ENCODE results near the gene FAM83E.

FAM83E gene

GRCh38 chr19:48568345-48568886, 46.5 kb downstream of the FAM83E start:
- H3K27me3 ChIP-seq (ENCODE audit: insufficient read depth, low read length, poor library complexity, severe bottlenecking): no peaks in the 10 kb centered on the region
- no peaks in the 10 kb centered on the region for H3K79me2 ChIP-seq (ENCODE audit: insufficient read depth, low read length)
- H4K20me1 ChIP-seq (ENCODE audit: insufficient read depth, low read length, poor library complexity, severe bottlenecking): no peaks in the 10 kb centered on the region
- no peak overlapping the region for H3K9ac ChIP-seq (ENCODE audit: low read depth, low read length, poor library complexity, severe bottlenecking)
- H3F3A ChIP-seq (ENCODE audit: low read depth): no peaks in the 10 kb centered on the region
- TF ChIP-seq CTCF (conservative IDR thresholded peaks at IDR 0.05; ENCODE audit: low read length) (no peak), EZH2phosphoT487 (IDR thresholded peaks at IDR 0.05; ENCODE audit: borderline replicate concordance) (no peak)
- no peaks in the 10 kb centered on the region for H3K36me3 ChIP-seq (ENCODE audit: insufficient read depth, low read length)
- H3K9me3 ChIP-seq (ENCODE audit: insufficient read depth, low read depth, low read length): no peaks in the 10 kb centered on the region
- no peak overlapping the region for H3K4me3 ChIP-seq (ENCODE audit: low read length, poor library complexity, severe bottlenecking)
- no peak overlapping the region for H2AFZ ChIP-seq (ENCODE audit: low read length)
- H3K4me2 ChIP-seq (ENCODE audit: low read depth, low read length, poor library complexity, severe bottlenecking): no peak overlapping the region
- H3K4me1 ChIP-seq (ENCODE audit: insufficient read depth, low read length, poor library complexity, severe bottlenecking): no peaks in the 10 kb centered on the region
- H3K9me2 ChIP-seq (replicated peaks; ENCODE audit: low read depth, low read length): no peaks in the 10 kb centered on the region

DNA sequence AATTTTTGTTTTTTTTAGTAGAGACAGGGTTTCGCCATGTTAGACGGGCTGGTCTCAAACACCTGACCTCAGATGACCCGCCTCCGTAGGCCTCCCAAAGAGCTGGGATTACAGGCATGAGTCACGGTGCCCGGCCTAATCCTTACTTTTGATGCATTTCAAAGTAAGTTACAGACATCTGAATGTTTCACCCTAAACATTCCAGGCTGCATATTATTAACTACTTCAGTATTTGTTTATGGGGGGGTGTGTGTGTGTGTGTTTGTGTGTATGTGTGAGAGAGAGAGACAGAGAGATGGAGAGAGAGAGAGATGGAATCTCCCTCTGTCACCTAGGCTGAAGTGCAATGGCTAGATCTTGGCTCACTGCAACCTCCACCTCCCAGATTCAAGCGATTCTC, 49.8 kb downstream of the FAM83E start:
- no peak overlapping the region for H3K4me2 ChIP-seq (ENCODE audit: low read depth, low read length, poor library complexity, severe bottlenecking)
- H3K9ac ChIP-seq (ENCODE audit: low read depth, low read length, poor library complexity, severe bottlenecking): no peak overlapping the region
- no peak overlapping the region for H3K4me3 ChIP-seq (ENCODE audit: low read length, poor library complexity, severe bottlenecking)
- H3K27me3 ChIP-seq (ENCODE audit: insufficient read depth, low read length, poor library complexity, severe bottlenecking): no peaks in the 10 kb centered on the region
- H2AFZ ChIP-seq (ENCODE audit: low read length): no peak overlapping the region
- H3K9me2 ChIP-seq (replicated peaks; ENCODE audit: low read depth, low read length): no peaks in the 10 kb centered on the region
- no peaks in the 10 kb centered on the region for H3K9me3 ChIP-seq (ENCODE audit: insufficient read depth, low read depth, low read length)
- TF ChIP-seq CTCF (conservative IDR thresholded peaks at IDR 0.05; ENCODE audit: low read length) (no peak), EZH2phosphoT487 (IDR thresholded peaks at IDR 0.05; ENCODE audit: borderline replicate concordance) (no peak)
- no peaks in the 10 kb centered on the region for H4K20me1 ChIP-seq (ENCODE audit: insufficient read depth, low read length, poor library complexity, severe bottlenecking)
- no peaks in the 10 kb centered on the region for H3K4me1 ChIP-seq (ENCODE audit: insufficient read depth, low read length, poor library complexity, severe bottlenecking)
- H3K36me3 ChIP-seq (ENCODE audit: insufficient read depth, low read length): no peaks in the 10 kb centered on the region
- no peaks in the 10 kb centered on the region for H3F3A ChIP-seq (ENCODE audit: low read depth)
- no peaks in the 10 kb centered on the region for H3K79me2 ChIP-seq (ENCODE audit: insufficient read depth, low read length)
